COLO829 (cell line): Measurements from ENCODE around the gene WSCD2.

Experiments used
- DNase-seq: peaks from one replicate; pipeline ENCODE4 v3.0.0; 2012; ENCODE audit warnings: low spot score

WSCD2 gene

DNA sequence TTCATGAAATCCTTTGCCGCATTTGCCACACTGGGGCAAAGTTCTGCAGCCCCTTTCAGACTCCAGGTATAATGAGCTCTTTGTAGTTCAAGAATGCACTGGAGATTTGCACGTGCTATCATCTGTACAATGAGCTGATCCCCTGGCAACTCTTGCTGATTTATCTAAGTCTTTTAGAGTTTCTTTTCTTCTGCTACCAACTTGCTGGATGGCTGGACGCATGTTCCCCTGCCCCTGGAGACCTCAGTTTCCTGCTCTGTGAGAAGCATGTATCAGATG, 106.8 kb downstream of the WSCD2 start:
- no peak for DNase-seq

DNA sequence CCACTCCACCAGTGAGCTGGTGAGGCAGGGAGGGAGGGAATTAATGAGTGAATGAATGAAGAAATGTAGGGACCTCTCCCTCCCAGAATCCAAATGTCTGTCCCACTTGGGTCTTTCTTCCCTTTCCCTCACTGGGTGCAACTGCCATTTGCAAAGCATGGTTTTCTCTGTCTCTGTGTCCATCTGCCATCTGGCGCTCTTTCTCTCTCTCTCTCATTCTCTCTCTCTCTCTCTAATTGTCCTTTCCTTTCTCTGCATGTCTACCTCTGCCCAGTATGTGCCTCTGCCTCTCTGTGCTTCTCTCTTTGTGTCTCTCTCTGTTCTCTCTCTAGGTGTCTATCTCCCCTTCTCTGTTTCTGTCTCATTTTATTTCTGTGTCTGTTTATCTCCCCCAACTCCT, 107.3 kb downstream of the WSCD2 start:
- no peak for DNase-seq

DNA sequence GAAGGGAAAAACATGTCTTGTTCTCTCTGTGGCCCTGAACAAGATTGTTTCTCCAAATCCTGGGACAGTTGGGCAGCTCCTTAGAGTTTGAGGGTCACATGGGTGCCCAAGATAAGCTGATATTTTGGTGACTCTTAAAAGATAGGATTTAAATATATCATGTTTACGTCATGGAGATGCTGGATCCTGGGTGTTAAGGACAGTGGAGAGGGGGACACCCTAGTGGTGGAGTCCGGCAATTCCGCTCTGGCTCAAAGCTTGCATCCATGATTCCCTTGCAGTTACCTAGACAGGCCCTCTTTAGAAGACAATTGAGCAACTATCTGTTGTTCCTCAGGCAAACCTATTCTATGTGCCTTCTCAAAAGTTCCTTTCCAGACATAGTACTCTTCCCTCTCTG, 108.2 kb downstream of the WSCD2 start:
- no peak for DNase-seq

DNA sequence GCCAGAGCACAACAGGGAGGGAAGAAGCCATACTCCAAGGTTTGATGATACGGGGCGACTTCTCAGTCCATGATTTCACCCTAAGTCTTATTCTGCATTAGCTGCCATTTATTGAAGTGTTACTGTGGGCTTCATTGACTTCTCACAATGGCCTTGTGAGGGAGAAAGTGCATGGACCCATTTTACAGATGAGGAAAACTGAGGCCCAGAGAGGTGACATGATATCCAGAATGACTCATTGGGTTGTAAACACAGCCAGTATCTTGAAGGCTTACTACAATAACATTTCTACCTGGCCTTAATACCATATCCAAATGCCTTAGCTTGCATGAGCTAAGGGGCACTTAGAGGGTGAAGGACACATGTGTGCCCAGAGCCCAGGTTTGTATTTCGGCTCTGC, 109.4 kb downstream of the WSCD2 start:
- DNase-seq: no peak

DNA sequence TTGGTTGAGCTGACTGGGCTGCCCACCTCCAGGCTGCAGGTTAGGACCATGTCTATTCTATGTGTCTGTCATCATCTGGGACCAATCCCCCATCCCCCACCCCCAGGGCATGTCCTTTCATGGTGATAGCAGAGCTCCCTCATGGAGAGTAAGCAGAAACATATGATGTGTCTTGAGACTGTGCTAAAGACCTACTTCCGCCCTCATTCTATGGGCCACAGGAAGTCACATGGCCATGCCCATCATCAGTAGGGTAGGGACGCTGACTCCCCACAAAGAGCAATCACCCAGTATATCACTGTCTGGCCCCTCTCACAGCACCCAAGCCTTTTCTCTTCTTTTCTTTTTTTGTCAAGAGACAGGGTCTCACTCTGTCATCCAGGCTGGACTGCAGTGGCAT, 110.3 kb downstream of the WSCD2 start:
- no peak for DNase-seq

DNA sequence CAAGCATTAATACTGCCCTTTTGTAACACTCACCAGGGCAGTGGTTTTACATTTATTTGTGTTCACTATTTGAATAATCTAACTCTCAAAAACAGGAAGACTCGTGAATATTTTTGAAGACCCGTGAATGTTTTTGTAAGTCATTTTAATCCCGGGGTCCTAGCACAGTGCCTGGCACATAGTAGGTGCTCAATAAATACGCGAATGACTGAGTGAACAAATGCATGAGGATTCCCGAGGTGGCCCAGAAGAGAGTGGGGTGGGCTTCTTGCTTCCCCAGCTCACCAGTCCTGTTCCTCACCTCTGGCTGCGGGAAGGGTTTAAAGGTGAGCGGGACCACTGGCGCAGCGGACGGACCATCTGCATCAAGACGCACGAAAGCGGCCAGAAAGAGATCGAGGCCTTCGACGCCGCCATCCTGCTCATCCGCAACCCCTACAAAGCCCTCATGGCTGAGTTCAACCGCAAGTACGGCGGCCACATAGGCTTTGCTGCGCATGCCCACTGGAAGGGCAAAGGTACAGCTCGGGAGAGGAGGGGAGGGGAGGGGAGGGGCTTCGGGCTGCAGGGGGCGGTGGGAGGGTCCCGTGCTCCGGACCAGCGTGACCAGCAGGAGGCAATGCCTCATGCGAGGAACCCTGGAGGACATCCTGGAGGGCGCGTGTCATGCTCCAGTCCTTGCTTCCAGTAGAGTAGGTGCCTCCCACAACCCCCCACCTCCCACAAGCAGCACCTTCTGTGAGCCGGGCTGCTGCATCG, 111.1 kb downstream of the WSCD2 start:
- DNase-seq: no peak

DNA sequence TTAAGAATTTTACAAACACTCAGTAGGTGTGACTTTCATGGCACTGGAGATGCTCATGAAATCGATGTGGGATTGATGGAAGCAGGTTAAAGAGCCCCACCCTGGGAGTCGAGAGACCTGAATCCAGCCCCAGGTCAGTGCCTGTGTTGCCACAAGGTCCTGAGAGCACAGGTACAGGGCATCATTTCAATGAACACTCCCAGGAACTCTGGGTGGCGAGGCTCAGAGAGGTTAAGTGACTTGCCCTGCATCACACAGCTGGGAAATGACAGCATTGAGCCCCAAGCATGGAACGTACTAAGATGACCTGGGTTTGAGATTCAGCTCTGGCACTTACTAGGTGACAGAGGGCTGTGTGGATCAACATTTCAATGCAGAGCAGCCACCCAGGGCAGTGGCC, 111.8 kb downstream of the WSCD2 start:
- no peak for DNase-seq

DNA sequence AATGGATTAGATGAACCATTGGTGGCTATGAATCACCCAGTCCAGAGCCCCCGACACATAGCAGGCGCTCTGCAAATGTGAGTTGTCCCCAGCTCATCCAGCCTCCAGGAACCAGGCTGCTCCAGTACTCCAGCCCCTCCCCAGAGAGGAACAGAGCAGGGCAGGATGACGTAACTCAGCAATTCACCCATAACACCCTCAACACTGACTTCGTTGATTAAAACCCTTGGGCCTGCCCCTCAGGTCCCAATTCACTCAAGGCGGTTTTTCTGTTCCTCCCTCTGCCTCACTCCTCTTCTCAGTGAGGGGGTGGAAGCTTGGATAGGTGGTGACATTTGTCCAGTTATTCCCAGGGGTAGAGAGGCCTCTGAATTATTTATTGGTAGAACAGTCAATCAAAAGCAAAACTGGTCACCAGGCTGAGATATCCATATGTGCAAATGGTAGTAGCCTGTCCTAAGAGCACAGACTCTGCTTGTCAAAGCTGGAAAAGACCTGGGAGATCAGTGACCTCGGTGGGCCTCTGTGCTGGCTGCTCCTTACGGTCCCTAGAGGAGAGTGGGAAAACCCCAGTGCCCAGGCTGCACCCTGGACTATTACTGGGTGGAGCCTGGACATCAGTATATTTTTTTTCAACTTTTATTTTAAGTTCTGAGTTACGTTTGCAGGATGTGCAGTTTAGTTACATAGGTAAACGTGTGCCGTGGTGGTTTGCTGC, 113.1 kb downstream of the WSCD2 start:
- DNase-seq: no peak

DNA sequence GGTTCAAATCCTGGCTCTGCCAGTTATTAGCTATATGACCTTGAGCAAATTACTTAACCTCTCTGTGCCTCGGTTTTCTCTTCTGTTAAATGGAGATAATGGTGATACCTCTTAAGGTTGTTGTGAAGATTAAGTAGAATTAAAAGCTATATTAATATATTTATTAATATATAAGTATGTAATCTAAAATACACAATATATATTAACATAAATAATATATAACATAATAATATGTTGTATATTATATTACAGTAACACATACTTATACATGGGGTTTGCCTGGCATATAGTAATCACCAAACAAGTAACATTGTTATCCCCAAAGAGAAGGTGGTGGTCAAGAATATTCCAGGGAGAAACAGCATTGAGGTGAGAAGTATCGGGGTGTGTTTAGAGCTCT, 118.0 kb downstream of the WSCD2 start:
- DNase-seq: no peak

DNA sequence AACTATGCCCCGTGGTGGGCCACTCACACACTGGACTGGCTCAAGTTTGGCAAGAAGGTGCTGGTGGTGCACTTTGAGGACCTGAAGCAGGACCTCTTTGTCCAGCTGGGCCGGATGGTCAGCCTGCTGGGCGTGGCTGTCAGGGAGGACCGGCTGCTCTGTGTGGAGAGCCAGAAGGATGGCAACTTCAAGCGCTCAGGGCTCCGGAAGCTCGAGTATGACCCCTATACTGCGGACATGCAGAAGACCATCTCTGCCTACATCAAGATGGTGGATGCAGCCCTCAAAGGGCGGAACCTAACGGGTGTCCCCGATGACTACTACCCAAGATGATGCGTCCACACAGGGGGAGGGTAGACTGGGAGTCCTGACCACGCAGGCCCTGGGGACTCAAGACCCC, 118.9 kb downstream of the WSCD2 start:
- no peak for DNase-seq

DNA sequence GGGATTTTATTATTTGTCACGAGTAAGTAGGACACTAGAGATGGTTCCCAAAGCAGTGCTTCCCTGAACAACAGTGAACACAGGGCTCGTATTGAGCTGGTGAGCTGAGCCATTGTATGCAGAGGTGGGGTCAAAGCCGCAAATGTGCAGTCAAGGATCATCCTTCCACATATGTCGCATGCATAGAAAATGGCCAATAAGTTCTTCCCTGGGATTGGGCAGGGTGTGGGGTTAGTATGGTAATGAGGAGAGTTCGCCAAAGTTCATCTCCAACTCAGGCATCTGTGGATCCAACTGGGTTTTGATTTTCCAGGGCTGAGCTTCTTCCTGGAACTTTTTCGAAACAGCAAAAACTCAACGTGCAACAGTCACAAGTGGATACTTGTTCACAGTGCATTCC, 123.4 kb downstream of the WSCD2 start:
- no peak for DNase-seq

DNA sequence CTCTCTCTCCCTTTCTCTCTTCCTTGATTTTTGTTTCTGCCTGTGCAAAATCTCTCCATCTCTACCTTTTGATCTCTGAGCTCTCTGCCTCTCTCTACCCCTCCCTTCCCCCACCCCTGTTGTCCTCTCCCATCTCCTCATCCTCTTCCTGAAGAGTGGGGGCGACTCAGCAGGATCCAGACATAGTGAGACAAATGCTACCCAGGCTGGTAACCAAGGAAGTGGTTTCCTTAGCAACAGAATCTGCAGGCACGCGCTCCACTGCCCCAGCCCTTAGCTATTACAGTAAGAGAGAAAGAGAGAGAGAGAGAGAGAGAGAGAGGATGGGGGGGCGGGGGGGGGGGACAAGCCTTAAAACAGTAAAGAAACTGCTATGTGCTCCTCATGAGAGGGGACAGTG, 124.5 kb downstream of the WSCD2 start:
- DNase-seq: no peak

DNA sequence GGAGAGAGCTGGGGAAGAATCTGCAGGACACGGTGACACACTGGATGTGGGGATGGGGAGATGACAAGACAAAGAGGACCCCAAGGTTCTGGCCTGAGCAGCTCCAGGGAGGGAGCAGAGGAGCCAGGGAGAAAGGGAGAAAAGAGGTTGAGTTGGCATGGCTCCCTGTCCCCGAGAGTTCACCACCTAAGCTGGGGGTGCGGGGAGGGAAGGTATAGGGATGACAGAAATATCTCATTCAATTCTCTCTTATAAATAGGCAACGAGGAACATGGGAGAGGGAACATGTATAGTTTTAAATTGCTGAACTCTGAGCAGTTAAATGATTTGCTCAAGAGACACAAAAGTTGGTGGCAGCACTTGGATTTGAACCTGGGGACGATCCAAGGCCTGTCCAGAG, 124.9 kb downstream of the WSCD2 start:
- no peak for DNase-seq

DNA sequence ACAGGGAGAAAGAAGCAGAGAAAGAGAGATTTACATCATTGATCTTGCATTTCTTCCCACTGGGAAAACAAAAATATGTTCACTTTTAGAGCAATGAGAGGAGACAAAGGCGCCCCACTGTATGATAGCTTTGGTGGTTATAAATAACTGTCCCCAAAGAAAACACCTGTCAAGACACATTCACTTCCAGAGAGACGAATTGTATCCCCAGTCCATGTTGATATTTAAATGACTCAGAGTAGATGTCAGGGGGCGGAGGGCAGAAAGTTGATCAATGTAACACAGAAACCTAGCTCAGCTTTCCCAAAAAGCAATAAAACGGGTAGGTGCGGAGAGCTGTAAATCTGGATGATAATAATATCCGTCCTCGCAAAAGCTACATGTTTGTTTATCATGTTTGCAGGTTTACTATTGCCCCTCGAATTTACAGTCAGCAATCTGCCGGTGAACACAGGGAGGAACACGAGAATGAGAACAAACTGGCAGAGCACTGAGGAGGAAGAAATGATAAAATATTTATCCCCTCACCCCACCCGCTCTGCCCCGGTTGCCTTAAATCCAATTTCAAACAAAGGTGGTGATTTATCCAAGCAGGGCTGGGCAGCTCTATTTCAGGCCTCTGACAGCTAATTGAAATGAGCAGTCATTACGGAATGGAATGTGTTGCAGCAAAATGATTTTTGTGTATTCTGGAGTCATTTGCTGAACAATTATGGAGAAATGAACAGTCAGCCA, 125.6 kb downstream of the WSCD2 start:
- no peak for DNase-seq

DNA sequence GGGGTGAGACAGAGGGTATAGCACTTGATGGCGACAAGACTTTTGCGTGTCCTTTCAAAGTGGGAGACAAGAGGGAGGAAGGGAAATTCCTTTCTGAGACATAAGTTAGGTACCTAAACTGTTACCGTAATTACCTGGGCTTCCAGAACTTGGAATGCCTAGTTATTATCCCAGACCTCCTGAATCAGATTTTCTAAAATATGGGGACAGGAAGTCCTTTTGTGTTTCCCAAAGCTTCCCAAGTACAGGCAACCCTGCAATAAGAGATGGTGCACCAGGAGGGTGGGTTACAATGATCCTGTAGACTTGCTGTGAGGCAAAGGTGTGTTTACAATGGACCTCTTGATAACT, 126.1 kb downstream of the WSCD2 start:
- DNase-seq: no peak

DNA sequence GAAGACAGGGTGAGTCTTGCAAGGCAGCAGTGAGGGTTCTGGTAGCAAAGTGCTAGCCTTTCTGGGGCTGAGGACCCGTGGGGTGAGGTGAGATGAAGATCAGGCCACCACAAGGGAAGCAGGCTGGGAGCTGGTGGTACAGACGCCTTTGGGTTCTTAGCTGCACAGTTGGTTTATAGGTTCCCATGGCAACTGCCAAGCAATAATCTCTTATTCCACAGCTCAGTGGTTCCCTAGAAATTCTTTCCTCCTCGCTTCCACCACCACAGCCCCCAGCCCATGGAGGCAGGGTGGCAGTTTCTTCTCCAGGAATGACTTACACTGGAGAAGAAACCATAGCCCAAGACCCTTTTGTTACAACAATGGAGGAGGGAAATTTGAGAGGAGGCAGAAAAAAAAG, 127.9 kb downstream of the WSCD2 start:
- DNase-seq: no peak

DNA sequence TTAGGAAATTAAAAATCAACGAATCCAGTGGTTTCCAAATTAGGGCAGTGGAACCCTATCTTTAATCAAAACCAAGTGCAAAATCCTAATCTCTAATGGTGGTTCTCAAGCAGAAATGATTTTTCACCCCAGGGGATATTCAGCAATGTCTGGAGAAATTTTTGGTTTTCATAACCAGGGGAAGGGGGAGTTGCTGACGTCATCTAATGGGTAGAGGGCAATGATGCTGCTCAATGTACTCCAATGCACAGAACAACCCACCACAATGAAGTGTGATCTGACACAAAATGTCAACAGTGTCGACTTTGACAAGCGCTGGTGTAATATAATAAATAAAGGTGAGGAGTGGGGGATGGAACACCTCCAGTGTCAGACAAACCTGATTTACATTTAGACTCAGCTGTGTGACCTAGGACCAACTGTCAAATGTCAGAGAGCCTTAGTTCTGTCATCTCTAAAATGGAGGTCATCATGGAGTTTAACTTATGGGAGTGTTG, 128.6 kb downstream of the WSCD2 start:
- DNase-seq: no peak

DNA sequence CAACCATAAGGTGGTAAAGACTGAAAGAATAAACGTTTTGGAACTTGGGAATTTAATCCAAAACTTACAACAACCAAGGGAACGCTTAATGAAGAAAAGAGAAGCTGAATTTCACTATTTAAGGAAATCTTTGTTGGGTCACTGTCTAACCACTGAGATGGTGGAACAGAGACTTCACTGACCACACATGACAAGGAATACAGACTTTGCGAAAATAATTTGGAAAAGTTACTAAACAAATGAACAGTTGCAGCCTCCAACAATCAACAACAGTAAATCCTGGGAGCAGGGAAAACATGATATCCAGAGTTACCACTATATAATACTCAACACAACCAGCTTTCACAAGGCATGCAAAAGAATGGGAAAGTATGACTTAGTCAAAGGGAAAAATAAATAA, 131.0 kb downstream of the WSCD2 start:
- DNase-seq: no peak

DNA sequence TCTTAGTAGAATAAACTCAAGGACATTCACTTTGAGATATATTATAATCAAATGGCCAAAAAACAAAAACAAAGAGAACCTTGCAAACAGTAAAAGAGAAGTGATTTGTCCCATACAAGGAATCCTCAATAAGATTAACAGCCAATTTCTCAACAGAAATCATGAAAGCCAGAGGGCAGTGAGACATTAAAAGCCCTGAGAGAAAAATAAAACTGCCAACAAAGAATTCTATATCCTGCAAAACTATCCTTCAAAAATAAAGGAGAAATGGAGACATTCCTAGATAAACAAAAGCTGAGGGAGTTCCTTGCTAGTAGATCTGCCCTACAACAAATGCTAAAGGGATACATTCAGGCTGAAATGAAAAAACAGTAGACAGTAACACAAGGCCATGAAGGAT, 131.9 kb downstream of the WSCD2 start:
- DNase-seq: no peak

DNA sequence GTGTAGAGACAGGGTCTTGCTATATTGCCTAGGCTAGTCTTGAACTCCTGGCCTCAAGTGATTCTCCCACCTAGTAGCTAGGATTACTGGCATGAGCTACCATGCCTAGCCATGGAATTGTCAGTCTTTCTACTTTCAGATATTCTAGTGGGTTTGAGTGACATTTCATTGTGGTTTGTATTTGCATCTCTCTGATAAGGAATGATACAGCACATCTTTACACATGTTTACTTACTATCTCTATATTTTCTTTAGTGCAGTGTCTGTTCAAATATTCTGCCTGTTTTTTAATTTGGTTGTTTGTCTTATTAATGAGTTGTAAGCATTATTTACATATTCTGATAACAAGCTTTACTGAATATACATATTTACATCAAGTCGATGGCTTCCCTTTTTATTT, 136.4 kb downstream of the WSCD2 start:
- DNase-seq: no peak

DNA sequence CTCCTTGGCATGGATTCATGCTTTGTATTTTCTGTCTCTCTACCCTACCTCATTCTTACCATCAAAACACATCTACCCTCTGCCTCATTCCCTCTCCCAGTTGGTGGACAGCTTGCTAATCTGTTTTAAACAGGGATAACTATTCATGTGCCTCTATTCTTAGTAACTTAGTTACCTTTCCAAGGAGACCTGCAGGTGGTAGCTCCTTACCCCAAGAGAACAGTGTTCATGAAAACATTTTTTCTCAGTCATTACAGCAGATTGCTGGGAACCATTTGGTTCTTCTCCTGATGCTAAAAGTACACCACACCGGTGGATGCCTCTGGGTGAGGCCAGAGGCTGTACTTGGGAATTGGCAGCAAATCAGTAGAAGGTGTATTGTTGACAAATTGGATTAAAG, 137.0 kb downstream of the WSCD2 start:
- no peak for DNase-seq

DNA sequence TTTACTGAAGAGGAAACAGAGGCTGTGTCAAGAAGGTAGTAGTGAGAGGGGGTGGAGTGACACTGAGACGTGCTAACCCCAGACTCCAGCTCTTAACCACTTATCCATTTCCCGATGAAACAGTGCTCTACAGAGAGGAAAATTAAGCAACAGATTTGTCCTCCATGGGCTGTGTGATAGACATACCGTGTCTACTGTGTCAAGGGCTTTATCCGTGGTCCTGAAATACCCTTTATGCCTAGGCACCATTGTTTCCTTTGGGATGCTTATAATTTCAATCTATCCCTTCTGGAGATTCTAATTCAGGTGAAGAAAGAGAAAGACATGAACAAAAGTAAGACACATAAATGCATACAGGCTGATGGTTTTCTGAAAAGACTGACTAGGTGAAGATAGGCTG, 138.4 kb downstream of the WSCD2 start:
- no peak for DNase-seq

DNA sequence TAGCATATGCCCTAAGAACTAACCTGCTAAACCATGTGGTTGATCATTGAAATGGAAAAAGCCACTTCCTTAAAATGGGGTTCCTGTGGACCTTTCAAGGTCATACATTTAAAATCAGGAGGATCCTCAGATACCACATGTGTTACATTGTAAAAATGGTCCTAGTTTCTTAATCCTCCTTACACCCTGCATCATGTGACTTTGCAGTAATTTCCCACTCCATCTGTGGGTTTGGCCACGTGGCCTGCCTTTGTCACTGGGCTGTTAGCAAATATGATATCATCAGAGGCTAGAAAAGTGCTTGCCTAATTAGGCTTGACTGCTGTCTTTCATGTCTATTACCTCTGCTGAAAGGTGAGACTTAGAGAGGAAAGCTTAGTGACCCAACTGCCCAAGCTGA, 139.3 kb downstream of the WSCD2 start:
- DNase-seq: no peak

DNA sequence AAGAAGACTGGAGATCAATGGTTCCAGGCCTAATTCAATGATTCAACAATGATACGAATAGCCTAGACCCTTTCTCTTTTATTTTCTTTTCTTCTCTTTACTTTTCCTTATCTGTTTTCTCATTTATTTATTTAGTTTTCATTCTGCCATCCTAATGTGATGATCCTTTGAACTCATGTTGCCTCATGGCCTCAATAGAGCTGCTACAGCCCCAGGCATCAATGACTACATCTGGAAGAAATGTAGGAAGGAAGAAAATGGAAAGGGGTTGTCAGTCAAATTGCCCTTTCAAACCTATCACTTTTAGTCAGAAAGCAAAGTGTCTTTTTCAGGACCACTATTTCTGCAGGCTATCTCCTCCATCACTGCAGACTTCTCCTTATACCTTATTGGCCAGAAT, 140.1 kb downstream of the WSCD2 start:
- DNase-seq: no peak
